SKM-1 (cell line): Measurements from ENCODE around the gene KDM6A.
"Not testable (repeated sequence)": the region's sequence is repeated elsewhere in the genome, so short reads cannot be mapped to it uniquely, and the experiment has no call there.

Experiments used
- DNase-seq: peaks from one replicate; lab custom pipeline; 2025; ENCODE audit not compliant: unreplicated experiment; lab: John Stamatoyannopoulos, UW

The KDM6A gene

DNA sequence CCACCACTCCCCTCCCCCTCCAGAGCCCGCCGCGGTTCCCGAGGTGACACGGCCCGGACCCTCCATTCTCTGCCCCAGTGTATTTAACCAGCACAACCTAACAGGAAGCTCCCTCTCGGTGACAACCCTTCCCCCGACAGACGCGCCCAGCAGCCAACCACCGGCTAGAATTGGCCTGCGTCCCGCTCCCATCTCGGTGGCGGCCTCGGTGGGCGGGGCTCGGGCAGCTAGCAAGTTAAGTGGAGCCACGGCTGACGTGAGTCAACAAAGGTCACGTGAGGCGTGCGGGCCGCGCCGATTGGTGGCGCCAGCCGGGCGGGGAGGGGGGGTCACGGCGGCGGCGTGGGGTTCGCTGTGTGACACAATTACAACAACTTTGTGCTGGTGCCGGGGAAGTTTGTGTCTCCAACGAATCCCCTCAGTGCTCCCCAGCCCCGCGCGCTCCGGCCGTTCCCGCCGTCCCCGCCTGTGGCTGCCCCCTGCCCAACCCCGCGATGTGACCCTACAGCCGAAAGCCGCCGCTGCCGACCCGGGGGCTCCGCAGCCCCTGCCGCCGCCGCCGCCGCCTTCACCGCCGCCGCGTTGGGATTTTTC is at the start of gene KDM6A:
TSS of gene KDM6A (plus strand) at position 368 of the 594 bp plus-strand sequence. CDS start 364 bp downstream, outside the sequence.
- DNase-seq, result peak; percentile 70

DNA sequence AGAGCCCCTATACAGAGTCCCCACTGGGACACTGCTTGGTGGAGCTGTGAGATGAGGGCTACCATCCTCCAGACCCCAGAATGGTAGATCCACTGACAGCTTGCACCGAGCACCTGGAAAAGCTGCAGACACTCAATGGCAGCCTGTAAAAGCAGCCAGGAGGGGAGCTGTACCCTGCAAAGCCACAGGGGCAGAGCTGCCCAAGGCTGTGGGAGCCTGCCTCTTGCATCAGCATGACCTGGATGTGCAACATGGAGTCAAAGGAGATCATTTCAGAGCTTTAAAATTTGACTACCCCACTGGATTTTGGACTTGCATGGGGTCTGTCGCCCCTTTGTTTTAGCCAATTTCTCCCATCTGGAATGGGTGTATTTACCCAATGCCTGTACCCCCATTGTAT is 49.8 kb upstream of the KDM6A start:
- not testable (repeated sequence) for DNase-seq

GRCh38 chrX:44828008-44828605 is 44.9 kb upstream of the KDM6A start:
- DNase-seq, result no peak

GRCh38 chrX:44829832-44830231 is 43.2 kb upstream of the KDM6A start:
- no peak for DNase-seq

- DNase-seq, result no peak
Observed at GRCh38 chrX:44842550-44843317, 30.3 kb upstream of the KDM6A start.

DNA sequence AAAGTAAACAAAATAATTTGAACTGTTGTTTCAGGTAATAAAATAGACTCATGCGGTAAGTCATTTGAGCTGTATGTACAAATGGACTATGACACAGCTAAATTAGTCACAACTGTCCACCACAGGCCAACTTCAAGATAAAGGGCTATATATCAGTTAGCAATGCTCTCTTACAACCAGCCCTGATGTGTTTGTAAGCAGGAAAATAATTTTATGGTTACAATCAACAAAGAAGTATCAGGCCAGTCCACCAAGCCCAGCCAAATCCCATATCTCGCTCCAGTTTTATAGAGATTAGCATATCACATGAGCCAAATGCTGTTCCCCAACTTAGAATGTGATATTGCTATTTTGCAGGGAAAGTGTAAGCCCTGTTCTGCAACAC is 29.7 kb upstream of the KDM6A start:
- DNase-seq, result no peak

DNA sequence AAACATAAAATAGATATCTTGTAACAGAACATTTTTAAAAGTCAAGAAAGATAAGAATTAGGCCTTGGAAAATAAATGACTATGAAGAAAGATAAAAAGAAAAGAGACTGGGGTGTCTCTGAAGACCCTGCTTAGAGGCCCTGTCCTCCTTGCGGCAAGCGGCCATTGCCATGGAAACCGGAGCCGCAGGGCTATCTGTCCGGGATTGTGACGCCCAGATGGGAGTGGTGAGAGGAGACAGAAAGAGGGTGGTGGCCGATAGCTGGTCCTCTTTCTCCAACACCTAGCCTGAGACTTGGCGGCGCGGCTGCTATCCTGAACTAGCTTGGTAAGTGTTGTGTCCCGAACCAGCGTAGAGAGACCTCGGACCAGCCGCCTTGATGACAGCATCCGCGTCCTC is 29.2 kb upstream of the KDM6A start, which contains the start of gene DUSP21:
TSS of gene DUSP21 (plus strand) at position 269 of the 400 bp plus-strand sequence. CDS start at position 381, 112 bp downstream.
- no peak for DNase-seq

- DNase-seq, result no peak
Observed at GRCh38 chrX:44844204-44844603, 28.8 kb upstream of the KDM6A start.

- not testable (repeated sequence) for DNase-seq
Observed at GRCh38 chrX:44850891-44851290, 22.1 kb upstream of the KDM6A start.

GRCh38 chrX:44871114-44871645 is 1.8 kb upstream of the KDM6A start:
- DNase-seq, result no peak

DNA sequence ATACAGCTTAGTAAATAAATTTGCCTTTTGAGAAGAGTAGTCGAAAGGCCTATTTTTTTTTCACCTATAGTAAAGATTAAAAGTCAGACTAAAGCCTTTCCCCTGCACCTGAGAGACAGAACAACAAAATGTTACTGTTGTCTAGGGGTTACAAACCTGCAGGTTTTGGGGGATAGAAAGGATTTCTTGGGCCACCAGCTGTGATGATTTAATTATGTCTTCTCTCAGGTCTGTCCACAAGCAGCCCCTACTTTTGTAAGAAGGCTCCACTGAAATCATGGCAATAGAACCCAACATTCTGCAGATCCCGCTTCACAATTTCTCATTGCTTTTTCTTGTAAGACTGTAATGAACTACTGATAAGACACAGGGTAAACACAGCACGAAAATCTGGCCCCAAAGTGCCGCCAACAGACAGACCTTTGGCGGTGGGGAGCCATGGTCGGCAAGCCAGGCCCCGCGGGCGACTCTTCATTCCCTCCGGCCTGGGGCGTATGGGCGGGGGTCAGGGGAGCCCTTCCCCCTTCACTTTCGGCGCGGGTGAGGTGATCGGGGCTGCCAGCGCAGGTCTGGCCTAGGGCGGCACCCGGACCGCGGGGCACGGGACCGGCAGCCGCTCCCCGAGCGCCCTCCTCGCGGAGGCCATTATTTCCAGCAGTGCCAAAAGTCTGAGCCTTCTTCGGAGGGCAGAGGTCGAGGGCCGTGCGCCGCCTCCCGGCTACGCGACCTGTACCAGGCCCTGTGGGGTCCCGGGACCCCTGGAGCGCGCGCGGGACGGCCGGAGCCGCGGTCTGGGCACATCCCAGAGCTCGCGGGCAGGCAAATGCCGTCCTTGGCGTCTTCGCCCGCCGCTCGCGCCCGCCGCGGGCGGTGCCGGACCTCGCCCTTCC is 812 bp upstream of the KDM6A start:
- no peak for DNase-seq

- DNase-seq, result peak; percentile 15
Observed at GRCh38 chrX:44873415-44874276, 658 bp downstream of the KDM6A start.

GRCh38 chrX:44874420-44875184 is 1.6 kb downstream of the KDM6A start:
- DNase-seq, result no peak

DNA sequence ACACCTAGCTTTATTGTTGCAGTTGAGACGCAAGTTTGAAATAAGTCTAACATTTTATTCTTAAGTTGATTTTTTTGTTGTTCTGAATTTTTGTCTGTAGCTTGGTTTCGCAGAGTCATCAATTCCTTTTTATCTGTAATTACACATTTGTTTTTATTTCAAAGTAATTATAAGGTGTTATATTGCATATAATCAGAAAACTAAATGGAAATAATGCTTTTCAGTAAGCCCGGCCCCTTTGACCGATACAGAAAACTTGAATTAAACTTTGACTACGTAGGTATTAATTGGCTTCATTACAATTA is 2.1 kb downstream of the KDM6A start:
- no peak for DNase-seq

- DNase-seq, result no peak
Observed at GRCh38 chrX:44876086-44876485, 3.1 kb downstream of the KDM6A start.

DNA sequence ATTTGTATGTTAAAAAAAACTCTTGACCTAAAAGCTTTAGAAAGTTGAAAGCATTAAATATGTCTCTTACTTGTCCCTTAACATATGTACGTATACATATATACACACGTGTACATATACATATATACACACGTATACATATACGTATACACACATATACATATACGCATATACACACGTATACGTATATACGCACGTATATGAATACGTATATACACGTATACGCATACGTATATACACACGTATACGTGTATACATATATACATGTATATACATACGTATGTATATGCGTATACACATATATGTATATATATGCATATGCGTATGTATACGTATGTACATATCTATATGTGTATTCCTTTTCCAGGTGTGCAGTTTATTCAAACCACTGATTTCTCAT is 3.8 kb downstream of the KDM6A start:
- no peak for DNase-seq

DNA sequence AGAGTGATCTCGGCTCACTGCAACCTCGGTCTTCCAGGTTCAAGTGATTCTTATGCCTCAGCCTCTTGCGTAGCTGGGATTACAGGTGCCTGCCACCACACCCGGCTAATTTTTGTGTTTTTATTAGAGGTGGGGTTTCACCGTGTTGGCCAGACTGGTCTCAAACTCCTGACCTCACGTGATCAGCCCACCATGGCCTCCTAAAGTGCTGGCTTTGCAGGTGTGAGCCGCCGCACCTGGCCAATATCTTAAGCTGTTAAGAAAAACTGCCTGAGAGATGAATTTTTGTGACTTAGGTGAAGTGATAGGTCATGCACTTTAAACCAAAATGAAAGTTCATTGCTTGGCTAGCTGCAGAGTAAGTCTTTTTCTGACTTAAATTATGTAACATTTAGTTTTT is 5.8 kb downstream of the KDM6A start:
- DNase-seq, result no peak

GRCh38 chrX:44881549-44881948 is 8.6 kb downstream of the KDM6A start:
- DNase-seq, result no peak

DNA sequence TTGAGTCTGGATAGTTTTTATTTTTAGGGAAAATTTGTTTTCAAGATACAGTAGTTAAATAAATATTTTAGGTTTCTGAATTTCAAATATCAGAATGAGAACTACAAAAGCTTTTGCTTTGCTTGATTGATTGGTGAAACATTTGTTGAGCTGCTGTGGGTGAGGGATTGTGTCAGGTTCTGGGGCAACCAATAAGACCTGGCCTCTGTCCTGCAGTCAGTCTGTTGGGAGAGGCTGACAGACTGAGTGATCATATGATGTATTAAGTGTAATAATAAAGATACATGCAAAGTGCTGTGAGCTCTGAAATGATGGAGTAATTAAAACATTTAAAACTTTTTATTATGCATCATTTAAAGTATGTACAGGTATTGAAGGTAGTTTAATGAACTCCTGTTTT is 9.6 kb downstream of the KDM6A start:
- no peak for DNase-seq
